ENCODE data around the gene ACSL1.

The ACSL1 gene, protein sequence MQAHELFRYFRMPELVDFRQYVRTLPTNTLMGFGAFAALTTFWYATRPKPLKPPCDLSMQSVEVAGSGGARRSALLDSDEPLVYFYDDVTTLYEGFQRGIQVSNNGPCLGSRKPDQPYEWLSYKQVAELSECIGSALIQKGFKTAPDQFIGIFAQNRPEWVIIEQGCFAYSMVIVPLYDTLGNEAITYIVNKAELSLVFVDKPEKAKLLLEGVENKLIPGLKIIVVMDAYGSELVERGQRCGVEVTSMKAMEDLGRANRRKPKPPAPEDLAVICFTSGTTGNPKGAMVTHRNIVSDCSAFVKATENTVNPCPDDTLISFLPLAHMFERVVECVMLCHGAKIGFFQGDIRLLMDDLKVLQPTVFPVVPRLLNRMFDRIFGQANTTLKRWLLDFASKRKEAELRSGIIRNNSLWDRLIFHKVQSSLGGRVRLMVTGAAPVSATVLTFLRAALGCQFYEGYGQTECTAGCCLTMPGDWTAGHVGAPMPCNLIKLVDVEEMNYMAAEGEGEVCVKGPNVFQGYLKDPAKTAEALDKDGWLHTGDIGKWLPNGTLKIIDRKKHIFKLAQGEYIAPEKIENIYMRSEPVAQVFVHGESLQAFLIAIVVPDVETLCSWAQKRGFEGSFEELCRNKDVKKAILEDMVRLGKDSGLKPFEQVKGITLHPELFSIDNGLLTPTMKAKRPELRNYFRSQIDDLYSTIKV

DNA sequence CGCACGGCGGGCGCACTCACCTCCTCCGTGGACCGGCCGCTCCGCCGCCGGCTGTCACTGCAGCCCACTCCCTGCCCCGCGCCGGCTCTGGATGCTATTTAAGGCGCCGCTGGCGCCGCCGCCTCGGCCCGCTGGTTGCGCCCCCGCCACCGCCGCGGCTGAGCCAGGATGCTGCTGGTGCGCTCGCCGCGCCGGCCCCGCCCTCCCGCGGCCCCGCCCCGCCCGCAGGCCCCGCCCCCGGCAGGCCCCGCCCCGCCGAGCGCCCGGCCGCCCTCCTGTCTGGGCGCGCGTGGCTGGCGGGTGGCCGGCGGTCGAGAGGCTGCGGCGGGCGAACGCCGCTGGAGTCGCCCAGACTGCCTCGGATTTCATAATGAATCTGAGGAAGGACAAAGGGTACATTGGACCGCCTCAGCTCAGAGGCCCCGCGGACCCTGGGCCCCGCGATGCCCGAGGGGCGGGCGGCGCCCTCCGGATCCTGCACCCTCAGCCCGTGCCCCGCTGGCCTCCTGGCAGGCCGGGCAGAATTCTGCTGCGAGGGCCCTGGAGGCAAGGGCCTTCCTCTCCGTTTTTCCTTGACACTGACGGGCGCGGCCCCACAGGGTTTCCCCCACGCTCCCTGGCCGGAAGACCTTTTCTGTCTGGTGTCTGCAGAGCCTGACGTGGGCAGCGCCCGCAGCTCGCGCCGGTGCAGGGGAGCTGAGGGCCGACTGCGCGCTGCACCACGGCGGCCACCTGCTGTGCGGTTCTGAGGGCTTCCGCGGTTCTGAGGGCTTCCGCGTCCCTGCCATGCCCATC lies at the start of gene ACSL1:
Gene ACSL1, minus strand, starts transcription at position 73 of the 795 bp plus-strand sequence. CDS start 22,454 bp downstream, outside the sequence.
- in situ Hi-C loops (cut with HindIII; ENCODE audit: low sequenced_read_pairs), result no loop called here

GRCh38 chr4:184873054-184873453 lies 47.3 kb upstream of the ACSL1 start:
- in situ Hi-C loops (cut with HindIII; ENCODE audit: low sequenced_read_pairs), result no loop called here

GRCh38 chr4:184870718-184871117 lies 45.0 kb upstream of the ACSL1 start:
- in situ Hi-C loops (cut with HindIII; ENCODE audit: low sequenced_read_pairs), result no loop called here

GRCh38 chr4:184868623-184869022 lies 42.9 kb upstream of the ACSL1 start:
- in situ Hi-C loops (cut with HindIII; ENCODE audit: low sequenced_read_pairs), result no loop called here

- in situ Hi-C loops (cut with HindIII; ENCODE audit: low sequenced_read_pairs), result no loop called here
Measured at GRCh38 chr4:184863916-184864315, 38.1 kb upstream of the ACSL1 start.

DNA sequence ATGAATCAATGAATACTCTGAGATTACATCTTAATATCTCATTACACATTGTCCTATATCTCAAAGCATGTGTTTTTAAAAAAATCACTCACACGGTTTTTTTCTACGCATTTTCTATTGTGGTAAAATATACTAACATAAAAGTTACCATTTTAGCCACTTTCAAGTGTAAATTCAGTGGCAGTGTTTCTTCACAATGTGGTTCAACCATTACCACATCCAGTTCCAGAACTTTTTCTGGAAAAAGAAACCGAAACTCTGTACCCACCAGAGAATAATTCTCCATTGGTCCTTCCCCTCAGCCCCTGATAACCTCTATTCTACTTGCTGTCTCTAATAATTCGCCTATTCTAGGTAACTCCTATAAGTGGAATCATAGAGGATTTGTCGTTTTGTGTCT lies 35.3 kb upstream of the ACSL1 start:
- in situ Hi-C loops (cut with HindIII; ENCODE audit: low sequenced_read_pairs), result no loop called here

- in situ Hi-C loops (cut with HindIII; ENCODE audit: low sequenced_read_pairs), result no loop called here
Measured at GRCh38 chr4:184860018-184860779, 34.4 kb upstream of the ACSL1 start.

GRCh38 chr4:184857441-184858121 lies 31.8 kb upstream of the ACSL1 start:
- in situ Hi-C loops (cut with HindIII; ENCODE audit: low sequenced_read_pairs), result no loop called here

- in situ Hi-C loops (cut with HindIII; ENCODE audit: low sequenced_read_pairs), result no loop called here
Measured at GRCh38 chr4:184856277-184856609, 30.5 kb upstream of the ACSL1 start.

DNA sequence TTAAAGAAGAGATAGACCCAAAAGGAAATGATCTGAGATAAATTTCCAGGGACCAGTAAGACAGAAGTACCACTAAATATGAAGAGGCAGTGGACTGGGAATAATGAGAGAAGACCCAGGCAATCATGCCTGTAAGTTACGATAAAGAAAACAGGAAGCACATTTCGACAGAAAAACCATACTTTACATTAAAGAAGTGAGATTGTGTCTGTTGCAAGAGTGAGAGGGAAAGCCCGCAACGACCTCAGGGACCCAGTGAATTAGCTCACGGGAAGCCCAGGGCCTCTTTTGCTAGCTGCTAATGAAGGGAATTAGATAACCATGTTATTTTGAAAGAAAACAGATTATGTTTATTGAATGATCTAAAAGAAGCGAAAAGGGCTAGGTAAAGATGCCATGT lies 28.9 kb upstream of the ACSL1 start:
- in situ Hi-C loops (cut with HindIII; ENCODE audit: low sequenced_read_pairs), result no loop called here

- in situ Hi-C loops (cut with HindIII; ENCODE audit: low sequenced_read_pairs), result no loop called here
Measured at GRCh38 chr4:184853436-184853835, 27.7 kb upstream of the ACSL1 start.

DNA sequence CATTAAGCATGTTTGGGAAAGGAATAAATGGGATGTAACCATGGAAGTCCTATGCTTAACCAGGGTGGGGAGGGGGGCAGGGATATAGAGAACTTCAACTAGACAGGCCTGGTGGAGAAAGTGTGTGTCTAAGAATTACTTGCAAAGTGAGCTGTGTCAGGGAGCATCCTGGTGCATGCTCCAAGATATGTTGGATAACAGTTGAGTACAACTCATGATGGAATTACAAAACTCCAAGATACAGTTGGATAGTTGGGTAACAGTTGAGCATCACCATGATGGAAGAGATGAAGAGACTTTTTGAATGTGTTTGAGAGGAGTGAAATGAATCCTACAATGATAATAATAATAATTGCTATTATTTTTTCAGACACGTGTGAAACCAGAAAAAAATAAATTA lies 26.1 kb upstream of the ACSL1 start:
- in situ Hi-C loops (cut with HindIII; ENCODE audit: low sequenced_read_pairs), result no loop called here

GRCh38 chr4:184851200-184851541 lies 25.4 kb upstream of the ACSL1 start:
- in situ Hi-C loops (cut with HindIII; ENCODE audit: low sequenced_read_pairs), result no loop called here

DNA sequence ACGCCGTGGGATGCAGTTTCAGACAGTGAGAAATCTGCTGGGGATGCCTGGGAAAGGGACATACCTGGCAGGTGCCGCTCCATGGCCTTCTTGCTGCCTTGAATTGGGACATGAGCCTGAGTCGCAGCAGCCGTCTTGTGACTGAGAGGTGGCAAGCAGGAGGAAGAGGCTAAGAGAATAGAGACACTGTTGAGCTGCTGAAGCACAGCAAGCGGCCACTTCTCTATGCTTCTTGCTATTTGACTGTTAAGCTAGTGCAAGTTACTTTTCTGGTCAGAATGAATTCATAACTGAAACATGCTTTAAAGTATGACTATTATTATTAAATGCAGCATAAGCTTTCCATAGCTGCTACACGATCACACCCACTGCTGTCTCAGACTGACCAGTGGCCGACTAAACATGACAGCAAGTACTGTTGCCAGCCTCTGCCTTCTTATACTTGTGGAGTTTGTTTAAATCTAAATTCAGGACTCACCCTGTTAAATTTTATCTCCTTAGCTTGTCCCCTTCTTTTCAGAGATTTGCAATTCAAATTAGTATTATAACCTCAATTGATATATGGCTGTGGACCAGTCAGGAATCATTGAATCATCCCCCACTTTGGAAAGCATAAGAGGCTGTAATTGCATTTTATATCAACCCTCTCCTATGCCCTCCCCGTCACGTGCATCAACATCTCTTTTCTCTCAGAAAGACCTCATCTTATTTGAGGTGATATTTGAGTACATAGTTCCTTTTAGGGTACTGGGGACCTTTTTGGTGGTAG lies 24.8 kb upstream of the ACSL1 start:
- in situ Hi-C loops (cut with HindIII; ENCODE audit: low sequenced_read_pairs), result no loop called here

- in situ Hi-C loops (cut with HindIII; ENCODE audit: low sequenced_read_pairs), result no loop called here
Measured at GRCh38 chr4:184850018-184850417, 24.2 kb upstream of the ACSL1 start.

DNA sequence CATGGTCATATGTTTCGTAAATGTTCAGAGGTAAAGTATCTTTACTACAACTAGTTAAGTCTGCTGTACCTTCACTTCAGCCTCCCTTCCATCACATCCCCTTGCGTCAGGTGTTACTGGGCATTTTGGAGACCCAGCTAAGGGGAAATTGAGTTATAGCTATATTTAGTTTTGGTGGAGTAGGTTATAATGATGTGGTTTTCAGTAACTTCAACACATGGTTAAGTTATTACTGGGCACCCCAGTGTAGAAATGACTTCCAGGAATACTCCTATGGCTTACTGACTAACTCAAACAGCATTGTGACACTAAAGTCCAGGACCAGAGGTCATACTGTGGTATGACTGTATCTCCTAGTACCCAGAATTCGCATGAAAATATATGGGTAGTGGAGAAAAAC lies 23.4 kb upstream of the ACSL1 start:
- in situ Hi-C loops (cut with HindIII; ENCODE audit: low sequenced_read_pairs), result no loop called here

DNA sequence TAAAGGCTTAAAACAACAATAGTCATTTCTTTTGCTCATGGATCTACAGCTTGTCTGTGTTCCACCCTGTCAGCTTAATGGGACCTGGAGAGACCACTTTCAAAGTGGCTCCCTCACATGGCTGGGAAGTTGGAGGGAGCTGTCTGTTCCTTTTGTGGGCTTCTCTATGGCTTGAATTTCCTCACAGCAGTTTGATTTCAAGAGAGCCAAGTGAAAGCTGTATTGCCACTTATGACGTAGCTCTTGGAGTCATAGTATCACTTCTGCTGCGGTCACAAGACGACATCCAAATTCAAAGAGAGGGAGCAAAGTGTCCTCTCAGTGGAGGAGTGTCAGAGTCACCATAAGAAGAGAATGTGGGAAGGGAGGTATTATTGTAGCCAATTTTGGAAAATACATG lies 22.7 kb upstream of the ACSL1 start:
- in situ Hi-C loops (cut with HindIII; ENCODE audit: low sequenced_read_pairs), result no loop called here

DNA sequence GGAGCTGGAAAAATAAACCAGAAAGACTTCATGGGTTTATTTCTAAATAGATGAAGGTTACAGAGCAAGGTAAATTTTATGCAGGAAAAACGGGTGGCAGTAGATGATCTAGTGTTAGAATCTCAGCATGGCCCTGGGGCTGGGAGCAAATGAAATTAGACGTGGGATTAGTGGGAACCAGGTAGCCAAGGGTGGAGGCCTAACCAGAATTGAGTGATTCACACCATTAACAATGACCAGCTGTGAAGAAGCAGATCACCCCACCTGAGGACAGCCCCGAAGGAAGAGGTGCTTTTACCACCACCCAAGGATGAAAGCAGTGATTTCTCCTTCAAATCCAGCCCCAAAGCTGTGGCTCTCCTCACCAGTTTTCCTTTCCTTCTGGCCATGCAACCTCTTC lies 20.8 kb upstream of the ACSL1 start:
- in situ Hi-C loops (cut with HindIII; ENCODE audit: low sequenced_read_pairs), result no loop called here

- in situ Hi-C loops (cut with HindIII; ENCODE audit: low sequenced_read_pairs), result no loop called here
Measured at GRCh38 chr4:184845367-184846021, 19.7 kb upstream of the ACSL1 start.
